Mesendoderm (in vitro differentiated cells): ENCODE measurements around the gene ZSCAN20.
A peak's percentile ranks its signal among the peaks of the same experiment; 100 is the strongest.

Source experiments
- DNase-seq: peaks from one replicate; pipeline ENCODE4 v3.0.0; 2013
- H2AK5ac ChIP-seq: 2 replicates; pipeline ENCODE4 v1.6.1; 2013; ENCODE audit warnings: low read length, inconsistent platforms
- H2BK120ac ChIP-seq: 2 replicates; pipeline ENCODE4 v1.6.1; 2013; ENCODE audit warnings: low read depth, mild to moderate bottlenecking, low read length, moderate library complexity, mixed read lengths
- H2BK15ac ChIP-seq: replicated peaks from 2 replicates; pipeline ENCODE4 v1.6.1; 2013; ENCODE audit warnings: low read depth, mild to moderate bottlenecking, moderate library complexity
- H2BK5ac ChIP-seq: 2 replicates; pipeline ENCODE4 v1.6.1; 2013; ENCODE audit warnings: low read length, inconsistent platforms
- H3K18ac ChIP-seq: 2 replicates; pipeline ENCODE4 v1.6.1; 2013; ENCODE audit warnings: mild to moderate bottlenecking, low read length, mixed read lengths
- H3K23ac ChIP-seq: one replicate; pipeline ENCODE4 v1.6.1; 2013; ENCODE audit warnings: low read length
- H3K27ac ChIP-seq: 2 replicates; pipeline ENCODE4 v1.5.1; 2013; ENCODE audit warnings: low read depth, mild to moderate bottlenecking, inconsistent platforms, low read length, moderate library complexity
- H3K27me3 ChIP-seq: 2 replicates; pipeline ENCODE4 v1.6.1; 2013; ENCODE audit warnings: low read length, control low read depth, mild to moderate bottlenecking, inconsistent platforms; ENCODE audit not compliant: insufficient read depth, poor library complexity
- H3K36me3 ChIP-seq: 2 replicates; pipeline ENCODE4 v1.6.1; 2013; ENCODE audit warnings: low read length, inconsistent platforms; ENCODE audit not compliant: control insufficient read depth, insufficient read depth
- H3K4ac ChIP-seq: one replicate; pipeline ENCODE4 v1.6.1; 2013; ENCODE audit warnings: low read depth, mild to moderate bottlenecking, low read length, moderate library complexity
- H3K4me1 ChIP-seq: 2 replicates; pipeline ENCODE4 v1.6.1; 2013; ENCODE audit warnings: low read depth, low read length, inconsistent platforms; ENCODE audit not compliant: control insufficient read depth
- H3K4me2 ChIP-seq: 2 replicates; pipeline ENCODE4 v1.6.1; 2013; ENCODE audit warnings: low read length
- H3K4me3 ChIP-seq: 2 replicates; pipeline ENCODE4 v1.5.1; 2013; ENCODE audit warnings: mild to moderate bottlenecking, low read length
- H3K56ac ChIP-seq: one replicate; pipeline ENCODE4 v1.6.1; 2013; ENCODE audit warnings: low read length
- H3K79me1 ChIP-seq: 2 replicates; pipeline ENCODE4 v1.6.1; 2013; ENCODE audit warnings: low read length, inconsistent platforms
- H3K79me2 ChIP-seq: 2 replicates; pipeline ENCODE4 v1.6.1; 2013; ENCODE audit warnings: mild to moderate bottlenecking, low read length; ENCODE audit not compliant: control insufficient read depth, insufficient read depth
- H3K9ac ChIP-seq: 2 replicates; pipeline ENCODE4 v1.6.1; 2013; ENCODE audit warnings: low read length, inconsistent platforms
- H4K5ac ChIP-seq: one replicate; pipeline ENCODE4 v1.6.1; 2013; ENCODE audit warnings: low read length
- H4K8ac ChIP-seq: one replicate; pipeline ENCODE4 v1.6.1; 2013; ENCODE audit warnings: low read depth, mild to moderate bottlenecking, control low read depth, low read length, moderate library complexity
- WGBS: extraction: QIAGEN DNeasy Blood & Tissue Kit; methylation state at CpG from one replicate; pipeline ENCODE4 v1.1.7; 2013; ENCODE audit warnings: low lambda C conversion rate, missing lambda C conversion rate; ENCODE audit not compliant: insufficient coverage; ENCODE audit errors: extremely low coverage; 5-methylcytosine and 5-hydroxymethylcytosine counted together

ZSCAN20 gene

DNA sequence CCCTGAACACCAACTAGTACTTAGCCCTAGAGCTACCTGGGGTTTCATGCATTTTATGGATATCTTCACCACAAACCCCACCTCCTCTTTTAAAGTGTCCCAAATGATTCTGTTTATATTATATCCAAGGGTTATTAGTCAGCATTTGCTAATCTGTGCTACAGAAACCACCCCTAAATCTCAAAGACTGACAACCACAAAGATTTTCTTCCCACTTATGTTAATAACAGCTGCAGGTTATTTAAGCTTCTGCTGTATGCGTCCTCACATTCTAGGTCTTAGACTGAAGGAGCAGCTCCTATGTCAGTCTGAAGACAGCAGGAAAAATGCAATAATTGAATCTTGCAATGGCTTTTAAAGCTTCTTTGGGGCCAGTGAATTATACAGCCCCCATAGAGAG lies 30.3 kb upstream of the ZSCAN20 start:
- WGBS, result no CpG with 5 or more reads among the region's 1 CpG

DNA sequence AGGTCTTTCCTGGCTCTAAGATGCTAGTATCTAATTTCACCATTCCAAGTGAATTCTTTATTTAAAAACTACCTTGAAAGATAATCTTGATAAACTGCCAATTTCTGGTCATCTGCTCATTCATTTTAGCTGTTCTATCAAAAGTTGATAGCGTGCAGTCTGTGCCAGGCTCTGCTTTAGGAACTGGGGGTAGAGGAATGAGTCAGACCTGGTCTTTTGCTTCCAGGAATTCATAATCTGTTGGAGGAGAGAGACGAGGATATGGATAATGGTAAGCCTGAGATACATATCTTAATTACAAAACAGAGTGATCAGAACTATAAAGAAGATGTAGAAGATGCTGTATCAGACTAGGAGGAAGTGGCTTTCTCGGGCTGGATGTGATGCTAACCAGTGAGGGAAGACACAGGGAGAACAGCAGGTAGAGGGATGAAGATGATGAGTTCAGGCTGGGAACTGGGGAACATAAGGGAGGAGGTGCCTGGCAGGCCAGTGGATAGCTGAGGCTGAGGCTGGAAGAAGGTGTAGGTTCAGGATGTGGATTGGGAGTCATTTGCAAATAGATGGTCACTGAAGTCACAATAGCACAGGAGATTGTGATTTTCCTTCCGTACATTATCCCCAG lies 29.3 kb upstream of the ZSCAN20 start:
- no peak overlapping the region for H2BK120ac ChIP-seq
- H3K27ac ChIP-seq, result no peak overlapping the region
- H3K23ac ChIP-seq, result no peak overlapping the region
- no peaks in the 10 kb centered on the region for H3K27me3 ChIP-seq
- H3K4me1 ChIP-seq, result no peaks in the 10 kb centered on the region
- no peak overlapping the region for H2BK15ac ChIP-seq
- no CpG with 5 or more reads among the region's 4 CpGs for WGBS
- H2BK5ac ChIP-seq, result no peak overlapping the region
- H3K4ac ChIP-seq, result no peak overlapping the region
- H3K18ac ChIP-seq, result no peak overlapping the region
- H3K4me2 ChIP-seq, result no peak overlapping the region
- DNase-seq, result peak; percentile 28
- no peak overlapping the region for H4K5ac ChIP-seq
- H4K8ac ChIP-seq, result no peak overlapping the region
- H3K56ac ChIP-seq, result no peak overlapping the region
- H3K4me3 ChIP-seq, result no peak overlapping the region
- H3K36me3 ChIP-seq, result no peaks in the 10 kb centered on the region
- no peak overlapping the region for H3K9ac ChIP-seq
- H3K79me1 ChIP-seq, result no peaks in the 10 kb centered on the region
- no peaks in the 10 kb centered on the region for H3K79me2 ChIP-seq
- H2AK5ac ChIP-seq, result no peak overlapping the region

More for the DNA sequence above, 30.3 kb upstream of the ZSCAN20 start:
- DNase-seq, result no peak
- Histone ChIP-seq H3K4ac (no peak overlapping the region), H3K56ac (no peak overlapping the region), H2AK5ac (no peak overlapping the region), H3K27me3 (no peaks in the 10 kb centered on the region), H4K8ac (no peak overlapping the region), H2BK15ac (no peak overlapping the region), H3K4me3 (no peak overlapping the region), H4K5ac (no peak overlapping the region), H3K4me1 (no peaks in the 10 kb centered on the region), H3K36me3 (no peaks in the 10 kb centered on the region), H2BK120ac (no peak overlapping the region), H3K79me1 (no peaks in the 10 kb centered on the region), H3K23ac (no peak overlapping the region), H3K4me2 (no peak overlapping the region), H3K79me2 (no peaks in the 10 kb centered on the region), H2BK5ac (no peak overlapping the region), H3K27ac (no peak overlapping the region), H3K9ac (no peak overlapping the region), H3K18ac (no peak overlapping the region)

DNA sequence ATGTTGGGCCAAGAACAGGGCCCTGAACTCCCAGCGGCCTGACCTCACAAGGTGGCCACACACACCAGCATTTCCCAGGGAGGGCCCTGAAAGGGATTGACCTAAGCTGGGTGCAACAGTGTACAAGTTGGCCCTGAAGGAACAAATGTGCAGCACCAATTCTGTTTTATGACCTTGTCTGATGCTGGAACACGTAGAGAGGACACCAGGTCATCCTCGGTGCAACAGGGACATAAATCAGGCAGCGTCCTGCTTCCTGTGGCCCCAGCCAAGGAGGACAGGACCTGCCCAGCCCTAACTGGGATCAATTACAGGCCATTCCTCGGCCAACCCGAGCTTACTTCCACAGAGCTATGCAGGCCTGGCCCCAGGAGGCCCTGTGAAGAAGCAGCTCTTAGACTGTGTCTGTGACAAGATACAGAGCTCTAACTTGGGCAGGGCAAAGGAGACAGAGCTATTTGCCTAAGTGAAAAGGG lies 28.7 kb upstream of the ZSCAN20 start:
- Histone ChIP-seq H2BK120ac (no peak overlapping the region), H4K5ac (no peak overlapping the region), H3K79me1 (no peaks in the 10 kb centered on the region), H3K79me2 (no peaks in the 10 kb centered on the region), H3K27me3 (no peaks in the 10 kb centered on the region), H3K4ac (no peak overlapping the region), H3K4me3 (no peak overlapping the region), H3K18ac (no peak overlapping the region), H2AK5ac (no peak overlapping the region), H3K36me3 (no peaks in the 10 kb centered on the region), H3K9ac (no peak overlapping the region), H4K8ac (no peak overlapping the region), H2BK5ac (no peak overlapping the region), H3K56ac (no peak overlapping the region), H3K4me1 (no peaks in the 10 kb centered on the region), H2BK15ac (no peak overlapping the region), H3K23ac (no peak overlapping the region), H3K27ac (no peak overlapping the region), H3K4me2 (no peak overlapping the region)
- DNase-seq, result peak; percentile 21
- no CpG with 5 or more reads among the region's 6 CpGs for WGBS

DNA sequence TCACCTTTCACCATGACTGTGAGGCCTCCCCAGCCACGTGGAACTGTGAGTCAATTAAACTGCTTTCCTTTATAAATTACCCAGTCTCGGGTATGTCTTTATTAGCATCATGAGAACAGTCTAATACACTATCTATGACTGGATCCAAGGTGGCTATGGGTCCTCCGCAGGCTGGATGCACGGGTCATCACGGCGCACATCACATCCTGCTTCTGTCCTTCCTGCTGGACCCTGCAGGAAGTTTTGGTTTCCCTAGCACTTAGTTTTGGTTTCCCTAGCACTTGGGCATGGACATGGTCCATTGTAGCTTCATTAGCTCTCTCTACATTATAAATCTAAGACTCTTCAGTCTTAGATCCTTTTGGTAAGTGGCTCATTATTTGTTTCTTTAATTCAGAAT lies 27.3 kb upstream of the ZSCAN20 start:
- DNase-seq, result no peak
- Histone ChIP-seq H3K36me3 (no peaks in the 10 kb centered on the region), H3K18ac (no peak overlapping the region), H2BK120ac (no peak overlapping the region), H3K9ac (no peak overlapping the region), H3K4me3 (no peak overlapping the region), H3K27me3 (no peaks in the 10 kb centered on the region), H2BK5ac (no peak overlapping the region), H3K4me2 (no peak overlapping the region), H3K27ac (no peak overlapping the region), H2BK15ac (no peak overlapping the region), H3K79me2 (no peaks in the 10 kb centered on the region), H3K79me1 (no peaks in the 10 kb centered on the region), H3K4ac (no peak overlapping the region), H3K56ac (no peak overlapping the region), H2AK5ac (no peak overlapping the region), H4K8ac (no peak overlapping the region), H3K4me1 (no peaks in the 10 kb centered on the region), H4K5ac (no peak overlapping the region), H3K23ac (no peak overlapping the region)
- no CpG with 5 or more reads among the region's 6 CpGs for WGBS

DNA sequence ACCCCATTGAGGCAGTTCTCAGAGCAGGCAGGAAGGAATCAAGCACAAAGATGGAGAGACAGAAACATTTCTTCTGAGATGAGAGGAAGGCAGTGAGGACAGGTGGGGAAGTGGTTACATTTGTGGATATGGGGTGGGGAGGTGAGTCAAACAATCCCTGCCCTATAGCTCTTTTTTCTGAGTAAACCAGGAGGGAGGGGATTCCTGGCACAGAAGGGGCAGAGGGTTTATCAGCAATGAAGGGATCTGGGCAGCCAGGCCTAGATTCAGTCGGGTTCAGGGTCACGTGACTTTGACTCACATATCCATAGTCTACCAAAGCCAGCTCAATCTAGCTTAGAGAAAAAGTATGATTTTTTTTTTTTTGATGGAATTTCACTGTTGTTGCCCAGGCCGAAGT lies 25.9 kb upstream of the ZSCAN20 start:
- DNase-seq, result no peak
- Histone ChIP-seq H3K4me1 (no peaks in the 10 kb centered on the region), H3K79me1 (no peaks in the 10 kb centered on the region), H2BK5ac (no peak overlapping the region), H3K4me2 (no peak overlapping the region), H4K5ac (no peak overlapping the region), H3K36me3 (no peaks in the 10 kb centered on the region), H2BK15ac (no peak overlapping the region), H3K27me3 (no peaks in the 10 kb centered on the region), H3K79me2 (no peaks in the 10 kb centered on the region), H3K18ac (no peak overlapping the region), H3K9ac (no peak overlapping the region), H3K23ac (no peak overlapping the region), H2BK120ac (no peak overlapping the region), H3K27ac (no peak overlapping the region), H3K4ac (no peak overlapping the region), H3K4me3 (no peak overlapping the region), H3K56ac (no peak overlapping the region), H4K8ac (no peak overlapping the region), H2AK5ac (no peak overlapping the region)
- WGBS, result no CpG with 5 or more reads among the region's 3 CpGs
